NT2/D1 (cell line): ENCODE results near the gene RFESD.

ENCODE experiments used
- SUZ12 ChIP-seq: IDR thresholded peaks from 2 replicates; pipeline ENCODE4 v1.6.1; 2011; ENCODE audit not compliant: insufficient read length, insufficient read depth; ENCODE audit errors: extremely low read depth
- YY1 ChIP-seq: IDR thresholded peaks from 2 replicates; pipeline ENCODE4 v1.6.1; 2011; ENCODE audit not compliant: insufficient read length, insufficient read depth
- ZNF274 ChIP-seq: IDR thresholded peaks from 2 replicates; pipeline ENCODE4 v1.6.1; 2011; ENCODE audit warnings: mild to moderate bottlenecking, low read depth, low read length

DNA sequence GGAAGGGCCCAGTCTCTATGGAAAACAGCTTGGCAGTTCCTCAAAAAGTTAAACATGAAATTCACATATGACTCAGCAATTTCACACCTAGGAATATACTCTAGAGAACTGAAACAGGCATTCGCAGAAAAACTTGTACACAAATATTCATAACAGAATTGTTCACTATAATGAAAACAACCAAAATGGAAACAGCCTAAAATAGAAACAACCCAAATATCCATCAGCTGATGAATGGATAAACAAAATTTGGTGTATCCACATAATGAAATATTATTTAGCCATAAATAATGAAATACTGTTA is 31.5 kb upstream of the RFESD start:
- TF ChIP-seq YY1: no peak
- TF ChIP-seq ZNF274: no peak
- no peak for TF ChIP-seq SUZ12
